GM18867 (cell line): ENCODE results near the gene ACOXL.
"Not testable (repeated sequence)": the region's sequence is repeated elsewhere in the genome, so short reads cannot be mapped to it uniquely, and the experiment has no call there.

ENCODE experiments used
- ATAC-seq: cut with Tn5 transposase; IDR thresholded peaks from one replicate; pipeline ENCODE4 v1.9.1; 2021; ENCODE audit warnings: mild to moderate bottlenecking, moderate library complexity; ENCODE audit not compliant: unreplicated experiment

Gene ACOXL

GRCh38 chr2:110958346-110959119 is 226.2 kb downstream of the ACOXL start:
- ATAC-seq = no peak

DNA sequence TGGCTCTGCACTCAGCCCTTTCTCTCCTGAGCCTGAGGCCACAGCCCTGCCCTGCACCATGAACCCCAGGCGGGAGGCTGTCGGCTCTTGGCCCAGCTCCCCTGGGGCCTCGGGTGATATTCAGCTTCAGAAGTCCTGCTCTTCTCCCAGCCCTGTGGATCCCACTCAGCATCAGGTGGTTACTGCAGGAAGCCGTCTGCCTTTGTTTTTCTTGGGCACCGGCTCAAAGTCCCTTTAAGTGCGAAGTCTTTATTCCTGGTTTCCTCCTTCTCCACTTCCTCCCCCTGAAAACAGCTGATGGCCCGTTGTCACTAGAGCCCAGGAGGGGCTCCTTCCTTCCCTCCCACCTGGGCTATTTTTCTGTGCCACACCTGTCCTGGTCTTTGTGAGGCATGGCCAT is 226.8 kb downstream of the ACOXL start:
- no peak for ATAC-seq

DNA sequence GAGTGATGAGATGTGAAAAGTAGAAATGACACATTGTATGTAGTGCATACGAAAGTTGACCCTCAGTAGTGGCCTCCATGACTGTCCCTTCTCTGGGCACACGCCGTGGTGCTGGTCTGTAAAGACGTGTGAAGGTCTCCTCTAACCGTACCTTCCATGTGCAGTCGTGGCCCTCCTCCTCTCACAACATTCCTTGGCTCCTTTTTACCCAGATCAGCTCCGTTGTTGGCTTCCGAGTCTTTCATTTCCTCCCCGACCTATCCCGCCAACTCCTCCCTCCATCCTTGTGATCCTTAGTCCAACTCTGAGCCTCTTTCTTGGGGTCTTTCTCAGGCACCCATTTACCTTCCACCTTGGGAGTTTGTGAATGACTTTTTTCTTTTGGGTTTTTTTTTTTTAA is 227.9 kb downstream of the ACOXL start:
- no peak for ATAC-seq

DNA sequence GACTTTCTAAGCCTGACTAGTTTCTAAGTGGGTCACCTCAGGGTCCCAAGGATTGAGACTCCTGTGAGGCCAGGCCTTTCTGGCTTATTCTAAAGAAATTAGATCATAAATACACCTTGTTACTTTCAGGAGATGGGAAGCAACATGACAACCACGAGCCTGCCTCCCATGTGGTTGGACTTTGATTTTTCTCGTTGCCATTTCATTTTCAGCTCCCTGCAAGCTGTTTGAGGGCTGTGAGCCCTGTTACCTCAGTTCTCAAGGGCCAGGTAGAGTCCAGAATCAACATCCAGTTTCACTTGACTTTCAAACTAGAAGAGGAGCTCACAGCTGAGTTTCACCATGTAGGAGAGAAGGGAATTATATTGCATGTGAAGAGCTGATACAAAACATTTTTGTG is 228.6 kb downstream of the ACOXL start:
- no peak for ATAC-seq

DNA sequence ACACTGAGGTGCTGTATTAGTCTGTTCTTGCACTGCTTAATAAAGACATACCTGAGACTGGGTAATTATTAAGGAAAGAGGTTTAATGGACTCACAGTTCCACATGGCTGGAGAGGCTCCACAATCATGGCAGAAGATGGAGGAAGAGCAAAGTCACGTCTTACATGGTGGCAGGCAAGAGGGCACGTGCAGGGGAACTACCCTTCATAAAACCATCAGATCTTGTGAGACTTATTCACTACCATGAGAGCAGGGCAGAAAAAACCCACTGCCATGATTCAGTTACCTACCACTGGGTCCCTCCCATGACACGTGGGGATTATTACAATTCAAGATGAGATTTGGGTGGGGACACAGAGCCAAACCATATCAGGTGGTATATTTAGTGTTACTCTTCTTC is 229.3 kb downstream of the ACOXL start:
- ATAC-seq = not testable (repeated sequence)

DNA sequence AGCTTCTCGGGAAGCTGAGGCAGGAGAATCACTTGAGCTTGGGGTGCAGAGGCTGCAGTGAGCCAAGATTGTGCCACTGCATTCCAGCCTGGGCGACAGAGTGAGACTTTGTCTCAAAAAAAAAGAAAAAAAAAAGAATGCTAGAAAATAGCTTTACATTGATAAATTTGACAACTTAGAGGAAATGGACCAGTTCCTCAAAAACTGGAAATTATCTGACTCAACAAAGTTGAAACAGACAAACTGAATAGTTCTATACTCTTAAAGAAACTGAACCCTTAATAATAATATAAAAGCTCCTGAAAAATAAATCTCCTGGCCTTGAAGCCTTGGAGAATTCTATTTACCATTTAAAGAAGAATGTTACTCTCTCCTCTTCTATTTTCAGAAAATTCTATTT is 237.3 kb downstream of the ACOXL start:
- ATAC-seq = no peak

GRCh38 chr2:110970201-110970600 is 237.8 kb downstream of the ACOXL start:
- no peak for ATAC-seq

DNA sequence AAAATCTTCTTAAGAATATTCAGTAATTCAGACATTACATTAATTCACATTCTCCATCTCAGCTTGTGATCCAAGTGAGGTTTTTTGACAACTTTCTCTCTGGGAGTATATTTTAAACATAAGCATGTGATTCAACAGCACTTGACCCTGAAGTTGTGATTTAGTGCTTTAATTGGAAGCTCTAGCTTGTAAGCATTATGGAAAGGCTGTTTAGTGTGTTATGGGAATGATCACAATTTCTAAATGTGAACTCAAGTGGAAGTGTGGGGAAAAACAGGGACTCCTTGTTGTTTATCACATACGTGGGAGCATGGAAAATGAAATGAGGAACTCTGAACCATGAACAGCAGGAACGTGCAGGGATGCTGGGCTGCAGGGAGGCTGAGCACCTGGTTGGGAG is 239.4 kb downstream of the ACOXL start:
- ATAC-seq = no peak

DNA sequence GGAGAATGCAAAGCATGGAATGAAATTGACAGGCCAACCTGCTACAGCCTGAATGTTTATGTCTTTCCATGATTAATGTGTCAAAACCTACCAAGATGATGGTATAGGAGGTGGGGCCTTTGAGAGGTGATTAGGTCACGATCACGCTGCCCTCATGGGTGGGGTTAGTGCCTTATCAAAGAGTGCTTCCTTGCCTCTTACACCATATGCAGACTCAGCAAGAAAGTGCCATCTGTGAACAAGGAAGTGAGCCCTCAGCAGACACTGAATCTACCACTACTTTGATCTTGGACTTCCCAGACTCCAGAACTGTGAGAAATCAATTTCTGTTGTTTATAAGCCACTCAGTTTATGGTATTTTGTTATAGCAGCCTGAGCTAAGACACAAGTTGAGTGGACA is 240.9 kb downstream of the ACOXL start:
- no peak for ATAC-seq

GRCh38 chr2:110977403-110977802 is 245.0 kb downstream of the ACOXL start:
- no peak for ATAC-seq

GRCh38 chr2:110978148-110978547 is 245.8 kb downstream of the ACOXL start:
- no peak for ATAC-seq

DNA sequence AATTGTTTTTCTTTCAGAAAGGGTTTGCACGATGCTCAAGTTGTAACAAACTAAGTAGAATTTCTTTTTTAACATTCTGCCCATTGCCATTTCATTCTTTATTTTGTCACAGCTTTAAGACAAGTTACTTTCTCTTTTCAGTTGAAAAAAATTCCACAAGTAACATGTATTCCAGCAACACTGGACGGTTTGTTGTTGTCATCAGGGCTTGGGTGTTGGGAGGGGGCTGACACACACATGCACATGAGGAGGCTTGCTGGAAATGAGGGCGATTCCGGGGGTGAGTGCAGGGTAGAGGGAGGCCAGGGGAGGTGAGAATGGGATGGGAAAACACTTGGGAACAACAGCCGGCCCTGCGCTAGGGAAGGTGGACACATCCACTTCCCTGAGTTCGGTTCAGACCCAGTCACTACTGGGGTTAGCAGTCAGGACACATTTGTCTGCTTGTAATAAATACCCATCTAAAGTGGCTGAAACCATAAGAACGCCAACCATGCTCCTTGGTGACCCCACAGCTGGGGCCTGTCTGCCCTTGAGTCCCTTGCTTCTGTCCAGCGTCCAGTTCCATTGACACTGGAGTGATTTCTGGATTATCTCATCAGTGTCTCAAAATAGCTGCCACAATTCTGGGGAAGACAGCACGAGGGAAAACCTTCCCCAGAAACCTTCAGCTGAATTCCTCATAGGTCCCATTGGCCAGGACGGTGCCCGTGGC is 246.5 kb downstream of the ACOXL start:
- no peak for ATAC-seq

DNA sequence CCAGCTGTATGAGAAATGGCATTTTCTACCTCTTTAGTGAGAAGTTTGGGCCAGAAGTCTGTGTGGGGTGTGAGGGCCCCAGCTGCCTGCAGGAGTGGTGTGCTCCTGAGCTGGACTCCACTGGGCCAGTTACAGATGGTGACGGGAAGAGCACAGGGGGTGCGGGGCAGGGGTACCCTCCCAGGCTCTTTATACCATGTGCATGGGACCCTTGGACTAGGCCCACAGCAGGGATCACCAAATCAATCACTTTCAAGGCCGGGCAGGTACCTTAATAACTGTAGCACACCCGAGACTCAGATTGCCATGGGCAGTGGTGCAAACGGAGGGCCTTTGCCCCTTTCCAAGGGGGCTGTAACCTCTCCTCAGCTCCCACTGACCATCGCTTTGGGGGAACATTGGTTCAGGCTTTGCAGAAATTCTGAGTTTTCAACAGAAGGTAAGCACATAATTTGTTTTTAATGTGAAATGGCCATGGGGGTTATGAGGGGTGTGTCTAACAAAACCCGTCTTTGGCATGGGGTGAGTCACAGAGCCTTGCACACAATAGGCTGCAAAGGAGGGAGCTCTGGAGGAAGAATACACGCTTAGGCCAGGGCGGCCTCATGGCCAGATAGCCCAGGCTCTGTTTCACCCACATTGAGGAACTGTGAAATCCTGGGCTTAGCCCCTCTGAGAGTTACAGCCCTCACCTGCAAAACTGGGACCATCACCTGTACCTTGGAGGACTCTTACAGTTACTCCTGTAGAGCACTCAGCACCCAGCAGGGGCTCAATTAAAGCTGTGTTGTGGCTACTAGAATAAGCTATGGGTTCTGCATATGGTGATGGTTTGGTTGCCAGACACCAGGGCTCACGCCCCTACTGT is 247.3 kb downstream of the ACOXL start:
- no peak for ATAC-seq

DNA sequence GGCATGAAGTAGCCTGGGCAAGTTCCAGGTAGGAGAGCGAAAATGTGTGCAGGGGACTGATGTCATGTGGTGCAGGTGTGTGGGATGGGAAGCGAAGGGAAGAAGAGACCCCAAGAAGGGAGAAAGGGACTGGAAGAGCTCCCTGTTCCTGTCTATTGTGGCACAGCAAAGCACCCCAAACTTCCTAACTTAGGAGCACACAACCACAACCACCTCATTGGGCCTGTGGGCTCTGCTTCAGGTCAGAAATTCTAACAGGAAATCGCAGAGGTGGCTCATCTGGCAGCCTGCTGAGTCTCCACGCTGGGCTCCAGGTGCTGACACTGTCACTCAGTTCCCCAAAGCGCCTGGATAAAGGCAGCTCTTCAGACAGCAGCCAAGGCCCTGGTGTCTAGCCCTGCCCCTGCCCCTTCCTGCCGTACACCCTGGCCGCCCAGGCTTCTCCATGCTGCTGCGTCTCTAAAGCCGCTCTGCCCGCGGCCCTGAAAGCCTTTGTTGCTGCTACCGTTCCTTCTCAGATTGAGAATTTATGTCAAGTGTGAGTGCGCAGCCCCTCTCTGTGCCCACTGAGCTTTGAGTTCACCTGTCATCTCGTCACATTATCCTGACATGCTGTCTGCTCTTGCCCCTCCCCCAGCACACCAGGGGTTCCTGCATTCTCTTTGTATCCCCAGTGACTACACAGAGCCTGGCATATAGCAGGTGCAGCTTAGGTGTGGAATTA is 248.1 kb downstream of the ACOXL start:
- ATAC-seq = no peak

DNA sequence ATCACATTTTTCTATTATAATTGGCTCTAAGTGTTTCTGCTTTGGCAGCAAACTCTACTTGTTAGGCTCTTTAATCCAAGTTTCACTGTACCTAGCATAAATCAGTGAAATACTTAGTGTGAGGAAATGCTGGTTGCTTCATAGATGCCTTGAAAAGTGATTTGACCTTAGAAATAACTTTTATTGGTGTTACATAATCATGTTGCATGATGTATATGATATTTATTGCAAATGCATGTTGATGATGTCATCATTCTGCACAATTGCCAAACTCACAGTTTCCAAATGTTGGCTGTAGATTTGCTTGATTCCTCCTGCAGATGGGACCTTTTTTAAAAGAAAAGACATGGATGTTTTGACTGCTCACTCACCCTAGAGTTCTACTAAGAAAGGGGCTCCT is 250.8 kb downstream of the ACOXL start:
- ATAC-seq = no peak

GRCh38 chr2:110984694-110985490 is 252.5 kb downstream of the ACOXL start:
- no peak for ATAC-seq

DNA sequence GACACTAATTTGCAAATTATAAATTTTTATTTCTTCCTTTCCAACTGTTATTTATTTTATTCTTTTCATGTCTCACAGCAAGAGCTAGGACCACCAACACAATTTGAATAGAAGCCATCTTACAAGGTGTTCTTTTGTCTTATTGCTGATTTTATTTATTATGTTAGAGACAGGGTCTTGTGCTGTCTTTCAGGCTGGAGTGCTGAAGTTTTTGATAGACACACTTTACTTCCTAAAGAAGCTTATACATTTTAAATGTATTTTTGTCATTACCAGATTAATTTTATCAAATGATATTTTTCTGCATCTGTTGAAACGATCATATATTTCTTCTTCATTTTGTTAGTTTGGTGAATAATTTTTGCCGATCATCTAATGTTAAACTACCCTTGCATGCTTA is 258.1 kb downstream of the ACOXL start:
- no peak for ATAC-seq

DNA sequence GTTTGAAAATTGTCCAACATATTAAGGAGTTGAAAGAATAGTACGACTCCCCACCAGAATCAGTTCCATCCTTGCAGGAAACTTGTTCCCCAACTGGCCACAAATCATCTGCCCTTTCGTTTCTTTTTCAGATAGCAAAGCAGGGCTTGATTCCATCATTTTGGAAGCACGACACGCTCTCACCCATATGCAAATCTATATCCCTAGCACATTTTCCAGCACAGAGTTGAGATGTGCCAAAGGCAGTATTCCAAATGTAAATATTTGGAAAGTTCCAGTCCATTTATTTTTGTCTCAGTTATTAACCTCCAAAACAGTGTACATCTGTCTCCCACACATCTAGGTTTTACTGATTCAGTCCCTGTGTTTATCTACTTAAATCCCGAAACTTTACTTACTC is 259.5 kb downstream of the ACOXL start:
- ATAC-seq = no peak

GRCh38 chr2:110992886-110993285 is 260.5 kb downstream of the ACOXL start:
- ATAC-seq = no peak

DNA sequence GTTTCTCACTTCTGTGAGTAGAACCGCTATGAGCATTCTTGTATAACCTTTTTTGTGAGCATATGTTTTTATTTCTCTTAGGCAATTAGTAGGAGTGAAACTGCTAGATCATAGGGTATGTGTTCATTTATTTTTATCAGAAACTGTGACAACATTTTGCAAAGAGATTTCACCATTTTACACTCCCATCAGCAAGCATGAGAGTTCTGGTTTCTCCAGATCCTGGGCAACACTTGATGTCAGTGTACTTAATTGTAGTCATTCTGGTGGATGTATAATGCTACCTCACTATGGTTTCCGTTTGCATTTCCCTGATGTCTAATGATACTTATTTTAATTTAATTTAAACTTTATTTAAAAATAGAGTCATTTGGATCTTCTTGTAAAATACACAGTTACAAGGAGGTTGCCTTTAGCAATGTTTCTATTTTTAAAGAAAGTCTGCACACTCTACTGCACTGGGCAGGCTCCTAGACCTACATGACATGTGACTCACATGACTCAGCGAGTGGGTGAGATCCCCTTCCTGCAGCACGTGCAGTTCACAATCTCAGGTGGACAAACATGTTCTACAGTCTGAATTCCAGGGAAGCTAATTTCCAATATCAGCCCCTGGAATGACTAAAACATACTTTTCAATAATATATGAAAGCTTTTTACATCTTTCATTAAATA is 261.3 kb downstream of the ACOXL start:
- no peak for ATAC-seq
